Ovary (tissue), 3 donors: Measurements from ENCODE around the gene SULT2B1.

ENCODE experiments used
- EP300 ChIP-seq: sonication (generic); formaldehyde crosslinking; IDR thresholded peaks from one replicate; pipeline ENCODE4 v1.6.1; 2017; ENCODE audit warnings: antibody characterized with exemption
- TF ChIP-seq, protein P1 (sequence below), 3 donors: fragments of 450-650 bp in 2 of 3; fragments of 200-600 bp in 1 of 3; IDR thresholded peaks; one replicate each; pipeline versions ENCODE4 v1.5.1 to v1.8.0; 2016 to 2022; ENCODE audit warnings: antibody characterized with exemption in 3 of 3, mild to moderate bottlenecking in 1 of 3
- donor health status: DM: no; HTN: no; CAD: no.

DNA sequence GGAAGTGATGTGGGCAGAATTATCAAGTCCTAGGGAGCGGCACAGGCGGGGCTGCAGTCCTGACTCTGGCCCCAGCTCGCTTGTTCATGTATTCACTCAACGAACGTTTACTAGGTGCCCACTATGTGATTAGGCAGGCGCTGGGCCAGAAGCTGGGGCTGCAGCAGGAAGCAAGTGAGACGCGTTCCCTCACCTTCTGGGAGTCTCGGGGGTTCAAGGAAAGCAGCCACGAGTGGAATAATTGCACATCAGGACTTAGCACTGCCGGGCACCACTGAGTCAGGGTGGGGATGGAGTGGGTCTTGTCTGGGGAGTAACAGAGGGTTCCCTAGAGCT lies 37.9 kb upstream of the SULT2B1 start:
- TF ChIP-seq EP300, result no peak
- TF ChIP-seq, protein P1, sequence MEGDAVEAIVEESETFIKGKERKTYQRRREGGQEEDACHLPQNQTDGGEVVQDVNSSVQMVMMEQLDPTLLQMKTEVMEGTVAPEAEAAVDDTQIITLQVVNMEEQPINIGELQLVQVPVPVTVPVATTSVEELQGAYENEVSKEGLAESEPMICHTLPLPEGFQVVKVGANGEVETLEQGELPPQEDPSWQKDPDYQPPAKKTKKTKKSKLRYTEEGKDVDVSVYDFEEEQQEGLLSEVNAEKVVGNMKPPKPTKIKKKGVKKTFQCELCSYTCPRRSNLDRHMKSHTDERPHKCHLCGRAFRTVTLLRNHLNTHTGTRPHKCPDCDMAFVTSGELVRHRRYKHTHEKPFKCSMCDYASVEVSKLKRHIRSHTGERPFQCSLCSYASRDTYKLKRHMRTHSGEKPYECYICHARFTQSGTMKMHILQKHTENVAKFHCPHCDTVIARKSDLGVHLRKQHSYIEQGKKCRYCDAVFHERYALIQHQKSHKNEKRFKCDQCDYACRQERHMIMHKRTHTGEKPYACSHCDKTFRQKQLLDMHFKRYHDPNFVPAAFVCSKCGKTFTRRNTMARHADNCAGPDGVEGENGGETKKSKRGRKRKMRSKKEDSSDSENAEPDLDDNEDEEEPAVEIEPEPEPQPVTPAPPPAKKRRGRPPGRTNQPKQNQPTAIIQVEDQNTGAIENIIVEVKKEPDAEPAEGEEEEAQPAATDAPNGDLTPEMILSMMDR (IDR thresholded peaks at IDR 0.05), result no peak
